Subcutaneous abdominal adipose tissue (tissue), 5 donors: ENCODE data around the gene DNAJC12.

Source experiments
- H3K27ac ChIP-seq: one replicate; pipeline ENCODE4 v1.7.0; 2013; ENCODE audit warnings: low read depth, mild to moderate bottlenecking, inconsistent platforms, low read length, moderate library complexity
- H3K27me3 ChIP-seq, 5 donors: one replicate each; pipeline ENCODE4 v1.7.0; 2013; ENCODE audit warnings: low read length in 5 of 5, inconsistent platforms in 1 of 5; ENCODE audit not compliant: control insufficient read depth in 5 of 5, insufficient read depth in 4 of 5
- H3K36me3 ChIP-seq, 5 donors: one replicate each; pipeline ENCODE4 v1.7.0; 2013; ENCODE audit warnings: low read length in 5 of 5; ENCODE audit not compliant: control insufficient read depth in 5 of 5, insufficient read depth in 5 of 5
- H3K4me1 ChIP-seq, 5 donors: one replicate each; pipeline ENCODE4 v1.7.0; 2013; ENCODE audit warnings: low read length in 5 of 5, mild to moderate bottlenecking in 3 of 5, moderate library complexity in 1 of 5; ENCODE audit not compliant: control insufficient read depth in 5 of 5, insufficient read depth in 5 of 5
- H3K4me3 ChIP-seq, 5 donors: one replicate each; pipeline ENCODE4 v1.7.0; 2013; ENCODE audit warnings: low read length in 5 of 5, low read depth in 1 of 5
- H3K9ac ChIP-seq, 5 donors: one replicate each; pipeline ENCODE4 v1.7.0; 2013; ENCODE audit warnings: low read length in 5 of 5, mild to moderate bottlenecking in 4 of 5, moderate library complexity in 3 of 5
- H3K9me3 ChIP-seq, 5 donors: one replicate each; pipeline ENCODE4 v1.7.0; 2013; ENCODE audit warnings: low read length in 5 of 5; ENCODE audit not compliant: control insufficient read depth in 5 of 5
- donor health status: healthy.
- donor health status: healthy.
- donor health status: healthy.
- donor health status: healthy.
- donor health status: healthy.

DNAJC12 gene

DNA sequence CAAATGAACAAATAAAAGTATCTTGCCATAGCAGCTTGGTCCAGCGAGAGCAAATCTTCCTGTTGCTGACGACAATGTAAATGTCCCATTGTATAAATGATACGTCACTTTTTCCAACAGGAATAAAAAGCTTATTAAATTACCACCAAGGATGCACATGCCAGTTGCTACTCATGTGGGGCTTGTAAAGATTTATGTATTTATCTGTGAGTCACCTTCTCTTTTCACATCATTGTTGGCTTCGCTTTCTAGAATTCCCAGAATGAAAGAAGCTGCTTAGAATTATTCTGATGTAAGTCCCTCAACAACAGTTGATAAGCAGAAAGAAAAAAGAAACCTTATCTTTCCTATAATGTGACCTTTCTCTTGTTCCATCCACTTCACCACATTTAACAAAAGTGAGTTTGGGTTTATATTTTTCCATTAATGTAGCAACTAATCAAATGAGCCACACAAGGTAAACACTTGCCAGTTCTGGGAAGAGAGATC is 22.4 kb downstream of the DNAJC12 start:
- Histone ChIP-seq H3K4me1 (no peaks in the 10 kb centered on the region), H3K36me3 (no peaks in the 10 kb centered on the region), H3K4me3 (no peak overlapping the region), H3K27me3 (no peaks in the 10 kb centered on the region), H3K9ac (no peak overlapping the region), H3K27ac (no peak overlapping the region), H3K9me3 (no peaks in the 10 kb centered on the region)

DNA sequence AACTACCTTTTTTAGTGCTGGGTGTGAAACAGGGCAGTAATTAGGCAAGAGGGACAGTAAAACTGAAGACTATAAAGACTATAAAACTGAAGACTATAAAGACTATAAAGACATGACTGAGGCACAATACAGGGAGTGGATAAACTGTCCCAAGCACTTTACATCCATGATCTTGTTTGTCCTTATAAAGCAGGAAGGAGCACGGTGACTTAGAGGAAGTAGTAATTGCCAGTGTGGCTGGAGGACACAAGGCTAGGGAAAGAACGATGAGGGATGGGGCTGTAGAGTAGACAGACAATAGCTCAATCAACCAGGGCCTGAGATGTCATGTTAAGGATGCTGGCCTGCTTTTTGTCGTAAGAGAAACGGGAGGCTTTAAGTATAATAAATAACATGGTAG is 26.0 kb downstream of the DNAJC12 start:
- no peak overlapping the region for H3K4me3 ChIP-seq

DNA sequence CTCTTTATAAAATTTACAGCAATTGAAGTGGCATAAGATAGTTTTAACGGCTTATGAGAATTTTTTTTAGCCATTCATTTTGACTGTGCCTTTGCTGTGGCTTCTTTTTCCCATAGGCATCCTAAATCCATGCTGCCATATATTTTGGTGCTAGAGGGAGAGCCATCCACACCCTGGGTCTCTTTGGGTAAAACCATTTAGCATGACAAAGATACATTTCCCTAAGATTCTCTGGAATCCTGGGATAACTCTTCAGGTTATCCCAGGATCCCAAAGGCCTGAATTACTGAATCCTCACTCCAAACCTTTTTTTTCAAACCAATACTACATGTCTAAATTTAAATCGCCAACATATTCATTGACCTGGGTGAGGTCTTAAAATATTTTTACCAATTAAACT is 28.9 kb downstream of the DNAJC12 start:
- Histone ChIP-seq H3K27me3 (no peaks in the 10 kb centered on the region), H3K9ac (no peak overlapping the region), H3K27ac (no peak overlapping the region), H3K4me3 (no peak overlapping the region), H3K36me3 (no peaks in the 10 kb centered on the region), H3K9me3 (no peaks in the 10 kb centered on the region), H3K4me1 (no peaks in the 10 kb centered on the region)

More for the DNA sequence above, 26.0 kb downstream of the DNAJC12 start:
- no peaks in the 10 kb centered on the region for H3K9me3 ChIP-seq
- H3K4me1 ChIP-seq: no peaks in the 10 kb centered on the region
- H3K27ac ChIP-seq: no peak overlapping the region
- no peaks in the 10 kb centered on the region for H3K27me3 ChIP-seq
- H3K36me3 ChIP-seq: no peaks in the 10 kb centered on the region
- H3K9ac ChIP-seq: no peak overlapping the region

GRCh38 chr10:67808704-67809103 is 29.3 kb downstream of the DNAJC12 start:
- H3K9ac ChIP-seq: no peak overlapping the region
- no peaks in the 10 kb centered on the region for H3K4me1 ChIP-seq
- H3K9me3 ChIP-seq: no peaks in the 10 kb centered on the region
- H3K36me3 ChIP-seq: no peaks in the 10 kb centered on the region
- H3K27me3 ChIP-seq: no peaks in the 10 kb centered on the region
- no peak overlapping the region for H3K27ac ChIP-seq
- no peak overlapping the region for H3K4me3 ChIP-seq

DNA sequence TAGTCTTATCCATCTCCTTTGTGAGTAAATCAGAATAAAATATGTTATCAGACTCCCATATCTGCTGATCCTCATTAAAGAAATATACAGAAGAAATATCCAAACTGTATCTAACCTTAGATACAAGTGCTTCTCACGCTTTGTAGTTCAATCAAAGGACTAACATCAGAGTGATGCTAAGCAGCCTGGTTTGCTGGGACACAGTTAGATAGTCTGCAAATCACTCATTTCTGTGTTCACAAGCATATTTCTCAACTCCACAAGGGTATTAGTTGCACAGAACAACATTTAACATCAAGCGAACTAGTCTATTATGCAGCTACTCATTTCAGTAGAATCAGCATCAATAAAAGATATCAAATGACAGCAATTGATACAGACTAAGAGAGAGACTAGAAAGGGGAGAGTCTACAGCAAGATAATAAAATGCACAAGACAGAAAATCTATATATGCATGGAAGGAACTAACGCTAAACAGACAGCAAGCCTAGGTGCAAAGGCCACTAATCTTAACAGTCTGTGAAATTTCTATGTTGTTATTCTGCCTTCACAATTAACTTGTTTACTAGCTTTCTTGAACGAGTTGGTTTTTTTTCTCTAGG is 30.0 kb downstream of the DNAJC12 start:
- H3K4me1 ChIP-seq: no peaks in the 10 kb centered on the region
- no peaks in the 10 kb centered on the region for H3K9me3 ChIP-seq
- H3K36me3 ChIP-seq: no peaks in the 10 kb centered on the region
- no peaks in the 10 kb centered on the region for H3K27me3 ChIP-seq
- H3K9ac ChIP-seq: no peak overlapping the region
- no peak overlapping the region for H3K4me3 ChIP-seq
- H3K27ac ChIP-seq: no peak overlapping the region

DNA sequence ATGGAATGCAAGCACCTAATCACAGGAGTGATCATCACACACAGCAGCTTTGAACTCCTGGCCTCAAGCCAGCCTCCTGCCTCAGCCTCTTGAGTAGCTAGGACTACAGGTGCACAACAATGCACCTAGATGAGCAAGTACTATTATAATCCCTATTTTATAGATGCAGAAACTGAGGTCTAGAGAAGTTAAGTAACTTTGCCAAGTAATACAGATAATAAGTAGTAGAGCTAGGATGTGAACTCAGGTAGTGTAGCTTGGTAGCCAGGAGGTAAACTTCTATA is 33.7 kb downstream of the DNAJC12 start:
- H3K9ac ChIP-seq: no peak overlapping the region
- H3K4me1 ChIP-seq: peaks cover 0 to 7% (median 0%) of the 10 kb centered on the region in 5 donors
- H3K36me3 ChIP-seq: no peaks in the 10 kb centered on the region
- H3K27ac ChIP-seq: no peak overlapping the region
- H3K4me3 ChIP-seq: no peak overlapping the region
- no peaks in the 10 kb centered on the region for H3K27me3 ChIP-seq
- no peaks in the 10 kb centered on the region for H3K9me3 ChIP-seq

DNA sequence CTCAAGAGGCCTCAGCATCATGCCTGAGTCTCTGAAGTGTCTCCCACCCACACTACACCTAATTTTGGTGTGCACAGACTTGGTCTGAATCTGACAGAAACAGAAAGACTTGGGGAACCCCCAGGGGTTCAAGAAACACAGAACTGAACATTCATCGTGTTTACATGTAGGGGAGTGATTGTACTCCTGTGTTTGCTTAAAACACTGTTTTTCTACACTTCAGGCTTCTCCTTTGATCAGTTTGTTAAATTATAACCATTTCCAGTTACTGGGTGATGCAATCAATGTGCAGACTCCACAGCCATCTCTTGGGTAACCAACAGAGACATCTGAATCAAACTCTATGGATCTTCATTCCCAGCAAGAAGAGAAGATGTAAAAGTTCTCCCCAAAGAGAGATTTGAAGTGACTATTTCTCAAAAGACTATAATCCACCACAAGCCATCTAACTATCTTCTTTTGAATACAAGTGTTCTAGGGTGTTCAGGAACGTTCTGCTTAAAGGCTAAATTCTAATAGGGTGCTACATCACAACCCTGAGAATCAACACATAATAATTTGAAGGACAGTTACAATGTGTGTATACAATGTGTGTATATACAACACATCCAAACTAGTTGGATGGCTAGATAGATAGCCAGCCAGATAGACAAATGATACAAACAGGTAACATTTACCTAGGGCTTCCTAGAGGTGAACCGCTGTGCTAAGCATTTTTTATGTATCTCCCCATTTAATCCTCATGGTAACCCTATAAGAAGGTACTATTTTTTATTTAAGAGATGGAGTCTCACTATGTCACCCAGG is 34.2 kb downstream of the DNAJC12 start:
- H3K9me3 ChIP-seq: no peaks in the 10 kb centered on the region
- H3K9ac ChIP-seq: no peak overlapping the region
- no peaks in the 10 kb centered on the region for H3K36me3 ChIP-seq
- H3K27ac ChIP-seq: no peak overlapping the region
- peaks cover 0 to 7% (median 0%) of the 10 kb centered on the region in 5 donors for H3K4me1 ChIP-seq
- no peaks in the 10 kb centered on the region for H3K27me3 ChIP-seq
- no peak overlapping the region for H3K4me3 ChIP-seq

- no peaks in the 10 kb centered on the region for H3K36me3 ChIP-seq
- no peaks in the 10 kb centered on the region for H3K9me3 ChIP-seq
- H3K9ac ChIP-seq: no peak overlapping the region
- no peak overlapping the region for H3K27ac ChIP-seq
- no peak overlapping the region for H3K4me3 ChIP-seq
- H3K4me1 ChIP-seq: peaks cover 0 to 7% (median 0%) of the 10 kb centered on the region in 5 donors
- H3K27me3 ChIP-seq: no peaks in the 10 kb centered on the region
Measured at GRCh38 chr10:67802767-67803538, 35.0 kb downstream of the DNAJC12 start.

- H3K4me1 ChIP-seq: peaks cover 0 to 7% (median 0%) of the 10 kb centered on the region in 5 donors
- no peak overlapping the region for H3K27ac ChIP-seq
- H3K9ac ChIP-seq: no peak overlapping the region
- no peaks in the 10 kb centered on the region for H3K27me3 ChIP-seq
- no peaks in the 10 kb centered on the region for H3K9me3 ChIP-seq
- no peak overlapping the region for H3K4me3 ChIP-seq
- H3K36me3 ChIP-seq: no peaks in the 10 kb centered on the region
Measured at GRCh38 chr10:67801118-67801517, 36.9 kb downstream of the DNAJC12 start.

- H3K27ac ChIP-seq: no peak overlapping the region
- no peaks in the 10 kb centered on the region for H3K36me3 ChIP-seq
- H3K9ac ChIP-seq: no peak overlapping the region
- no peaks in the 10 kb centered on the region for H3K27me3 ChIP-seq
- H3K4me1 ChIP-seq: peaks cover 0 to 6% (median 0%) of the 10 kb centered on the region in 5 donors
- no peaks in the 10 kb centered on the region for H3K9me3 ChIP-seq
- no peak overlapping the region for H3K4me3 ChIP-seq
Measured at GRCh38 chr10:67794909-67795460, 43.0 kb downstream of the DNAJC12 start.
